Subcutaneous abdominal adipose tissue (tissue), 5 donors: ENCODE data around the gene PBX2.
A peak's percentile ranks its signal among the peaks of the same experiment; 100 is the strongest.

Experiments used
- H3K27ac ChIP-seq: one replicate; pipeline ENCODE4 v1.7.0; 2013; ENCODE audit warnings: low read depth, mild to moderate bottlenecking, inconsistent platforms, low read length, moderate library complexity
- H3K27me3 ChIP-seq, 5 donors: one replicate each; pipeline ENCODE4 v1.7.0; 2013; ENCODE audit warnings: low read length in 5 of 5, inconsistent platforms in 1 of 5; ENCODE audit not compliant: control insufficient read depth in 5 of 5, insufficient read depth in 4 of 5
- H3K36me3 ChIP-seq, 5 donors: one replicate each; pipeline ENCODE4 v1.7.0; 2013; ENCODE audit warnings: low read length in 5 of 5; ENCODE audit not compliant: control insufficient read depth in 5 of 5, insufficient read depth in 5 of 5
- H3K4me1 ChIP-seq, 5 donors: one replicate each; pipeline ENCODE4 v1.7.0; 2013; ENCODE audit warnings: low read length in 5 of 5, mild to moderate bottlenecking in 3 of 5, moderate library complexity in 1 of 5; ENCODE audit not compliant: control insufficient read depth in 5 of 5, insufficient read depth in 5 of 5
- H3K4me3 ChIP-seq, 5 donors: one replicate each; pipeline ENCODE4 v1.7.0; 2013; ENCODE audit warnings: low read length in 5 of 5, low read depth in 1 of 5
- H3K9ac ChIP-seq, 5 donors: one replicate each; pipeline ENCODE4 v1.7.0; 2013; ENCODE audit warnings: low read length in 5 of 5, mild to moderate bottlenecking in 4 of 5, moderate library complexity in 3 of 5
- H3K9me3 ChIP-seq, 5 donors: one replicate each; pipeline ENCODE4 v1.7.0; 2013; ENCODE audit warnings: low read length in 5 of 5; ENCODE audit not compliant: control insufficient read depth in 5 of 5
- donor health status: healthy.
- donor health status: healthy.
- donor health status: healthy.
- donor health status: healthy.
- donor health status: healthy.

The PBX2 gene

GRCh38 chr6:32181915-32182529 is 8.0 kb downstream of the PBX2 start:
- no peaks in the 10 kb centered on the region for H3K27me3 ChIP-seq
- H3K4me3 ChIP-seq, result no peak overlapping the region
- H3K4me1 ChIP-seq, result peaks cover 8 to 59% (median 45%) of the 10 kb centered on the region in 5 donors
- no peaks in the 10 kb centered on the region for H3K9me3 ChIP-seq
- peak overlapping the region; percentile 63 for H3K27ac ChIP-seq
- peak overlapping the region in 1 of 5 donors; percentile 13 for H3K9ac ChIP-seq
- H3K36me3 ChIP-seq, result peaks cover 0 to 54% (median 32%) of the 10 kb centered on the region in 5 donors

DNA sequence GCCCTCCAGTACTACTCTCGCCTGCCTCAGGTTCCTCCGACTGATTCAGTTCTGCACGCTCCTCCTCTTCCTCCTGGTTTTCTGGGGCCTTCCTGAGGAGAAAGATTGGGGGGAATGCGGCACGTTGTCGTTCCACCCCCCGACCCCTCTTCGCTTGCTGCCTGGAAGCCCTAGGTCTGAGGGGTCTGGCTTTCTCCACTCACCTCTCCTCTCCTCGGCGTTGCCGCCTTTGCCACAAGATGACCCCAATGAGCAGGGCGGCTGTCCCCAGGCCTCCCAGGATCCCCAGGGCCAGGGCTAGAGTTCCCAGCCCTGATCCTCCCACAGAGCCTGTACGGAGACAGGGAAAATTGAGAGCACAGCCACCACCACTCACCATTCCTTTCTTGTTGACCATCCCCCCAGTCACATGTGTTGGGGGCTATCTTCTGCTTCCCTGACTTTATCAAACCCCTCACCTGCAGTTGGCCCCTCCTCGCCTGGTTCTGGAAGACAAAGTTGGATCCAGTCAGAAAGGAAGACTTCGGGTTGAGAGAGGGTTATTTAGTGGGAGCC is 8.8 kb downstream of the PBX2 start:
- no peak overlapping the region for H3K9ac ChIP-seq
- no peaks in the 10 kb centered on the region for H3K9me3 ChIP-seq
- H3K36me3 ChIP-seq, result peaks cover 0 to 46% (median 28%) of the 10 kb centered on the region in 5 donors
- no peak overlapping the region for H3K4me3 ChIP-seq
- H3K4me1 ChIP-seq, result peaks cover 10 to 59% (median 45%) of the 10 kb centered on the region in 5 donors
- no peaks in the 10 kb centered on the region for H3K27me3 ChIP-seq
- H3K27ac ChIP-seq, result no peak overlapping the region

DNA sequence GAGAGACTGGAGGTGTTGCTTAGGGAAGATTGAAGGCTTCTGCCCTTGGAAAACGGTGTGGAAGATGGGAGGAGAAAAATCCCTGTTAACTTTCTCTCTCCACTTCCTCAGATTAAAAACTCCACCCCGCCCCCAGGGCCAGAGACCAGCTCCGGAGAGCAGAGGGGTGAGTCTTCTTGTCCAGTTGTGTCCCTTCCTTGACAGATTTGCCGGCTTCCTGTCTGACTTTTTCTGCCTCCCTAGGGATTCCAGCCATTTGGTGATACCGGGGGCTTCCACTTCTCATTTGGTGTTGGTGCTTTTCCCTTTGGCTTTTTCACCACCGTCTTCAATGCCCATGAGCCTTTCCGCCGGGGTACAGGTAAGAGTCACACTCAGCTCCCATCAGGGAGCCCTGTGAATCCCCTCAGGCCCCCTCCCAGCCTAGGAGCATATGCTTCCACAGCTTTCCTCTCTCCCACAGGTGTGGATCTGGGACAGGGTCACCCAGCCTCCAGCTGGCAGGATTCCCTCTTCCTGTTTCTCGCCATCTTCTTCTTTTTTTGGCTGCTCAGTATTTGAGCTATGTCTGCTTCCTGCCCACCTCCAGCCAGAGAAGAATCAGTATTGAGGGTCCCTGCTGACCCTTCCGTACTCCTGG is 10.1 kb downstream of the PBX2 start:
- Histone ChIP-seq H3K36me3 (peaks cover 0 to 42% (median 28%) of the 10 kb centered on the region in 5 donors), H3K4me1 (peaks cover 14 to 65% (median 51%) of the 10 kb centered on the region in 5 donors), H3K9me3 (no peaks in the 10 kb centered on the region), H3K9ac (peak overlapping the region in 1 of 5 donors; percentile 20), H3K27me3 (no peaks in the 10 kb centered on the region), H3K4me3 (peak overlapping the region in 1 of 5 donors; percentile 93), H3K27ac (peak overlapping the region; percentile 93)

GRCh38 chr6:32178547-32179440 is 11.2 kb downstream of the PBX2 start:
- no peaks in the 10 kb centered on the region for H3K9me3 ChIP-seq
- H3K4me3 ChIP-seq, result peak overlapping the region; percentile 63 to 95 (median 85)
- peaks cover 0 to 36% (median 27%) of the 10 kb centered on the region in 5 donors for H3K36me3 ChIP-seq
- H3K4me1 ChIP-seq, result peaks cover 14 to 66% (median 52%) of the 10 kb centered on the region in 5 donors
- H3K27ac ChIP-seq, result peak overlapping the region; percentile 93
- H3K9ac ChIP-seq, result peak overlapping the region; percentile 66 to 87 (median 79)
- H3K27me3 ChIP-seq, result no peaks in the 10 kb centered on the region

DNA sequence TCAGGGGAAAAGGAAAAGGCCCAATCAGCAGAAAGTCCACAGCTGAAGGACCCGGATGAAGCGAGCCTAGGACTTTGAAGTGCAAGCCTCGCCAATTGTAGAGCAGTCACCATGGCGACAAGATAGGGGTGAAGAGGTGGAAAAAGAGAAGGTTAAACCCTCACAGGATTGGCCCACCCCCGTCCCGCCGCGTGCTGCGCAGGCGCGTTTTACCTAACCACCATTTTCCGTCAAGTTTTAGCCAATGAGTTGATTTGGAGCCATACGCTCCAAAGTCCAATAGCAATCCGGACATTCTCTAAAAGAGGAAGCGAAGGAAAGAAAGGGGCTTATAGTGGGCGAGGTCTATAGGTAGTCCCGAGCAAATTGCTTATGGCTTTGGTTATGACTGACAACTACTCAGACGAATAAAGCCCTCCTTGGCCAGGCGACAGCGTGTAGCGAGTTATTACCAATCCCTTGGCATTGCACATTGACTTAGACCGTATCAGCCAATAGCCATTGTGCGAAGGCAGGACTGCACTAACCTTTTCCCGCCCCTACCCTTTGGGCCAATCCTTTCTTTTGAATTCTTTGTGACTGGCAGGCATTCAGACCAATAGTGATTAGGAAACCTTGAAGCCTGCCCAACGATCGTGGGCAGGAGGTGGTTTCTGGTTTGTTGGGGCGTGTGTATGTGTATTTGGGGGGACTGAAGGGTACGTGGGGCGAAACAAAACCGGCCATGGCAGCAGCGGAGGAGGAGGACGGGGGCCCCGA is 12.0 kb downstream of the PBX2 start, which contains the start of gene RNF5:
Gene RNF5 (plus strand): TSS at position 618 of the 759 bp plus-strand sequence. CDS start 107 bp downstream, at position 725.
- H3K9ac ChIP-seq, result peak within 1 kb of the TSS; percentile 66 to 87 (median 79)
- H3K4me1 ChIP-seq, result peaks cover 14 to 60% (median 46%) of the 10 kb centered on the region in 5 donors

DNA sequence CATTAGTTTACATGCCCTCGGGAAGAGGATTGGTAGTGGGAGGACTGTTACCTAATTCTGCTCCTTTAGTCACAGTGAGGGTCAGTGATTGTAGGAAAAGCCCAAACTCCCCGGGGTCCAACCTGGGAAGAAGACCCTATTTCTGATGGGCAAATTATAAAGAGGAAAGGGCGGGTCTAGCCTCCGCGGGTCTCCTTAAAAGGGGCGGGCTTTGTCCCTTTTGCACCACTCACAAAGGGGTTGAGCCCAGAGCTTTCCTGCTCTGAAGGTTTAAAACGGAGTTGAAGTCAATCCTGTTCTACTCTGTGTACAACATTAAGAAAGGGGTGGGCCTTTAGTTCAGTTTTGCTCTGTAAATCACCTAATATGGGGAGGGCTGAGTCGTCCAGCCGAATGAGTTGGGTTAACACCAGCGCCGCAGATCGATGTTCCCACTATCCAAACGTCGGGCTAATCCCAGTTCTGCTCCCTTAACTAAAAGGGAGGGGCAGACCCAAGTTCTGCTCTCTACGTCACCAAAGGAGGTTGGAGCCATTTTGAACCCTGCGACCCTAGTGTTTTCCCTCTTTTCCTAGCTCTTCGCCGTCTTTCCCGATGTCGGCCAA is 12.7 kb downstream of the PBX2 start:
- Histone ChIP-seq H3K9ac (peak overlapping the region; percentile 56 to 74 (median 63)), H3K27ac (peak overlapping the region; percentile 93), H3K27me3 (no peaks in the 10 kb centered on the region), H3K9me3 (no peaks in the 10 kb centered on the region), H3K4me3 (peak overlapping the region; percentile 63 to 93 (median 78)), H3K4me1 (peaks cover 14 to 59% (median 46%) of the 10 kb centered on the region in 5 donors), H3K36me3 (peaks cover 0 to 21% (median 12%) of the 10 kb centered on the region in 5 donors)

More for the DNA sequence above, 12.0 kb downstream of the PBX2 start, which contains the start of gene RNF5:
- Histone ChIP-seq H3K36me3 (peaks cover 0 to 28% (median 19%) of the 10 kb centered on the region in 5 donors), H3K27me3 (no peaks in the 10 kb centered on the region), H3K9me3 (no peaks in the 10 kb centered on the region), H3K27ac (peak within 1 kb of the TSS; percentile 93), H3K4me3 (peak within 1 kb of the TSS; percentile 63 to 95 (median 85))

DNA sequence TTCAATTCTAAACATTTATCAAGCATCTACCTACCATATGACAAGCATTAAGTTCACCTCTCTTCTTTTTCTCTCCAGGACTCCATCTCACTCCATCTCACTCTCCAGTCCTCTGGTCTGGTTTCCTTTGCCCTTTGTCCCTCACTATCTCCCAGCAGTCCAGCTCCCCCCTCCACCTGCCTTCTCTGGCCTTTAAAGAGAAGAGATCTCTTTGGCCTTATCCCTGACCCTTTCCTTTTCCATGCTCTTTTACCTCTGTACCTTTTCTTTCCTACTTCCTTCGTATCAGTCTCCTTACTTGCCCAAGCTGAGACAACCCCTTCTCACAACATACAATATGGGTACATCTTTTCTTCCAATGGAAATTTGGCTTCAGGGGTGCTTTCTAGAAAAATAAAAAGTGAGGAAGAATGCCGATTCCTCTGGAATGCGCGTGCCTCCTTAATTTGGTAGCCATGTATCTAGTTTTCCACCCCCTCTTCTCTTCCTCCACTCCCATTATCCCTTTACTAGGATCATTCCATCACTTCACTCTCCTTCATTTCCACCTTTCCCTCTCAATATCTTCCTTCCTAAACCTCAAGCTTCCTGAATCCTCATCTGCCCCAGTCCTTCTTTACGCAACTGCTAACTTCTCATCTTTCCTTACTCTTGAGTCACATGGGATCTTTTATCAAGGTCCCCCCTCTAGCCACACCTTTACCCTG is 13.4 kb downstream of the PBX2 start:
- Histone ChIP-seq H3K4me3 (peak overlapping the region; percentile 65 to 93 (median 81)), H3K4me1 (peaks cover 14 to 59% (median 46%) of the 10 kb centered on the region in 5 donors), H3K36me3 (peaks cover 0 to 16% (median 11%) of the 10 kb centered on the region in 5 donors)

GRCh38 chr6:32175711-32176475 is 14.1 kb downstream of the PBX2 start, which contains the start of gene AGPAT1:
TSS of gene AGPAT1 (minus strand) at chr6:32176084. CDS start at chr6:32171496, 4,588 bp downstream.
- Histone ChIP-seq H3K27me3 (no peaks in the 10 kb centered on the region), H3K4me1 (peaks cover 14 to 59% (median 46%) of the 10 kb centered on the region in 5 donors), H3K9me3 (no peaks in the 10 kb centered on the region)

More for the DNA sequence above, 13.4 kb downstream of the PBX2 start:
- no peaks in the 10 kb centered on the region for H3K9me3 ChIP-seq
- H3K9ac ChIP-seq, result peak overlapping the region; percentile 11 to 70 (median 57)
- peak overlapping the region; percentile 93 for H3K27ac ChIP-seq
- H3K27me3 ChIP-seq, result no peaks in the 10 kb centered on the region

More at GRCh38 chr6:32175711-32176475, 14.1 kb downstream of the PBX2 start, which contains the start of gene AGPAT1:
- Histone ChIP-seq H3K9ac (peak within 1 kb of the TSS; percentile 32 to 97 (median 88)), H3K4me3 (peak within 1 kb of the TSS; percentile 76 to 93 (median 85)), H3K36me3 (peaks cover 0 to 14% (median 8%) of the 10 kb centered on the region in 5 donors), H3K27ac (peak within 1 kb of the TSS; percentile 93)
